ENCODE data around the gene TNFSF8. TPM values are rescaled to one million over a fixed set of nuclear protein-coding genes. Genes with fewer than 3 reads are reported as not detected.

Gene TNFSF8
- total and polyA plus RNA-seq, 9 of the 15 experiments (the other 6 are each of a cell fraction or from before 2014, with no cell fraction given) = 0.09 TPM; not detected in 8

DNA sequence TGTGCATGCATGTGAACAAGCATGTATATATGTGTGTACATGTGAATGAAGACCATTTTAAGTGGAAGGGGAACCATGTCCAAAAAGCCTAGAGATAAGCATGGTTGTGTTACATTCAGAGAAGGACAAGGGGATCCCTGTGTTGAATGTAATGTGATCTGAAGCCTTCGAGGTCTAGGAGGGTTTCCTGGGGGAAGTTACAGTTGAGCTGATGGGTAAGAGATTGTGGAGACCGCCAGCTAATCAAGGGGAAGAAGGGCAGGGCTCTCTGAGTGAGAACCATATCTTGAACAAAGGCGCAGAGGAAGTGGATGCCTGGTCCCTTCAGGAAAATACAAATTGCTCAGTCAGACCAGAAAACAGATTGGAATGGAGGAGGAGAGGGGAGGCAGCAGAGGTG lies 79.1 kb downstream of the TNFSF8 start (continued):
- TF ChIP-seq, protein P1, sequence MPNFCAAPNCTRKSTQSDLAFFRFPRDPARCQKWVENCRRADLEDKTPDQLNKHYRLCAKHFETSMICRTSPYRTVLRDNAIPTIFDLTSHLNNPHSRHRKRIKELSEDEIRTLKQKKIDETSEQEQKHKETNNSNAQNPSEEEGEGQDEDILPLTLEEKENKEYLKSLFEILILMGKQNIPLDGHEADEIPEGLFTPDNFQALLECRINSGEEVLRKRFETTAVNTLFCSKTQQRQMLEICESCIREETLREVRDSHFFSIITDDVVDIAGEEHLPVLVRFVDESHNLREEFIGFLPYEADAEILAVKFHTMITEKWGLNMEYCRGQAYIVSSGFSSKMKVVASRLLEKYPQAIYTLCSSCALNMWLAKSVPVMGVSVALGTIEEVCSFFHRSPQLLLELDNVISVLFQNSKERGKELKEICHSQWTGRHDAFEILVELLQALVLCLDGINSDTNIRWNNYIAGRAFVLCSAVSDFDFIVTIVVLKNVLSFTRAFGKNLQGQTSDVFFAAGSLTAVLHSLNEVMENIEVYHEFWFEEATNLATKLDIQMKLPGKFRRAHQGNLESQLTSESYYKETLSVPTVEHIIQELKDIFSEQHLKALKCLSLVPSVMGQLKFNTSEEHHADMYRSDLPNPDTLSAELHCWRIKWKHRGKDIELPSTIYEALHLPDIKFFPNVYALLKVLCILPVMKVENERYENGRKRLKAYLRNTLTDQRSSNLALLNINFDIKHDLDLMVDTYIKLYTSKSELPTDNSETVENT (CRISPR knock-in tag; IDR thresholded peaks at IDR 0.05) = no peak
- no peak for TF ChIP-seq ZNF79 (CRISPR knock-in tag; IDR thresholded peaks at IDR 0.05; ENCODE audit: low read depth)
- no peak for TF ChIP-seq ESRRA (IDR thresholded peaks at IDR 0.05; ENCODE audit: borderline replicate concordance, low read depth)
- no peak for TF ChIP-seq JUND (IDR thresholded peaks at IDR 0.05; ENCODE audit: borderline replicate concordance, low read depth, low read length)
- TF ChIP-seq JUND (tag; IDR thresholded peaks at IDR 0.05; ENCODE audit: borderline replicate concordance, low read depth, low read length) = no peak
- TF ChIP-seq ARNT (IDR thresholded peaks at IDR 0.05) = no peak
- TF ChIP-seq, protein P2, sequence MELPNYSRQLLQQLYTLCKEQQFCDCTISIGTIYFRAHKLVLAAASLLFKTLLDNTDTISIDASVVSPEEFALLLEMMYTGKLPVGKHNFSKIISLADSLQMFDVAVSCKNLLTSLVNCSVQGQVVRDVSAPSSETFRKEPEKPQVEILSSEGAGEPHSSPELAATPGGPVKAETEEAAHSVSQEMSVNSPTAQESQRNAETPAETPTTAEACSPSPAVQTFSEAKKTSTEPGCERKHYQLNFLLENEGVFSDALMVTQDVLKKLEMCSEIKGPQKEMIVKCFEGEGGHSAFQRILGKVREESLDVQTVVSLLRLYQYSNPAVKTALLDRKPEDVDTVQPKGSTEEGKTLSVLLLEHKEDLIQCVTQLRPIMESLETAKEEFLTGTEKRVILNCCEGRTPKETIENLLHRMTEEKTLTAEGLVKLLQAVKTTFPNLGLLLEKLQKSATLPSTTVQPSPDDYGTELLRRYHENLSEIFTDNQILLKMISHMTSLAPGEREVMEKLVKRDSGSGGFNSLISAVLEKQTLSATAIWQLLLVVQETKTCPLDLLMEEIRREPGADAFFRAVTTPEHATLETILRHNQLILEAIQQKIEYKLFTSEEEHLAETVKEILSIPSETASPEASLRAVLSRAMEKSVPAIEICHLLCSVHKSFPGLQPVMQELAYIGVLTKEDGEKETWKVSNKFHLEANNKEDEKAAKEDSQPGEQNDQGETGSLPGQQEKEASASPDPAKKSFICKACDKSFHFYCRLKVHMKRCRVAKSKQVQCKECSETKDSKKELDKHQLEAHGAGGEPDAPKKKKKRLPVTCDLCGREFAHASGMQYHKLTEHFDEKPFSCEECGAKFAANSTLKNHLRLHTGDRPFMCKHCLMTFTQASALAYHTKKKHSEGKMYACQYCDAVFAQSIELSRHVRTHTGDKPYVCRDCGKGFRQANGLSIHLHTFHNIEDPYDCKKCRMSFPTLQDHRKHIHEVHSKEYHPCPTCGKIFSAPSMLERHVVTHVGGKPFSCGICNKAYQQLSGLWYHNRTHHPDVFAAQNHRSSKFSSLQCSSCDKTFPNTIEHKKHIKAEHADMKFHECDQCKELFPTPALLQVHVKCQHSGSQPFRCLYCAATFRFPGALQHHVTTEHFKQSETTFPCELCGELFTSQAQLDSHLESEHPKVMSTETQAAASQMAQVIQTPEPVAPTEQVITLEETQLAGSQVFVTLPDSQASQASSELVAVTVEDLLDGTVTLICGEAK (IDR thresholded peaks at IDR 0.05) = no peak
- TF ChIP-seq, protein P2 (CRISPR knock-in tag; IDR thresholded peaks at IDR 0.05) = no peak

Other genes starting within 250 kb of the TNFSF8 start
- not detected in 2 replicates for gene TEX48, start 248.4 kb downstream of the TNFSF8 start, total RNA-seq (2014; rRNA removed)
- gene TEX48, start 248.4 kb downstream of the TNFSF8 start, total RNA-seq (2014; rRNA removed; fragmentation: Illumina TruSeq; extraction: Trizol) = not detected in 2 replicates
- gene TEX48, start 248.4 kb downstream of the TNFSF8 start, total RNA-seq (2015; rRNA removed; fragmentation: Illumina TruSeq; extraction: Trizol) = not detected in 2 replicates
- gene TEX48, start 248.4 kb downstream of the TNFSF8 start, total RNA-seq (2021) = not detected in 2 replicates
- gene TEX48, start 248.4 kb downstream of the TNFSF8 start, polyA plus RNA-seq (2011; rRNA removed) = not detected in 2 replicates
- gene TEX48, start 248.4 kb downstream of the TNFSF8 start, polyA plus RNA-seq (2014; fragmentation: Illumina TruSeq; extraction: Trizol) = not detected in 2 replicates
- not detected for gene TEX48, start 248.4 kb downstream of the TNFSF8 start, polyA plus RNA-seq (2014; fragmentation: Nextera tagmentation; extraction: Ambion mirVana)
- not detected in 2 replicates for gene TEX48, start 248.4 kb downstream of the TNFSF8 start, polyA plus RNA-seq (2014; rRNA removed)
- not detected in 2 replicates for gene TNFSF15, start 124.6 kb downstream of the TNFSF8 start, total RNA-seq (2014; rRNA removed)
- not detected in 2 replicates for gene TNFSF15, start 124.6 kb downstream of the TNFSF8 start, total RNA-seq (2014; rRNA removed; fragmentation: Illumina TruSeq; extraction: Trizol)
- gene TNFSF15, start 124.6 kb downstream of the TNFSF8 start, total RNA-seq (2015; rRNA removed; fragmentation: Illumina TruSeq; extraction: Trizol) = not detected in 2 replicates
- gene TNFSF15, start 124.6 kb downstream of the TNFSF8 start, total RNA-seq (2021) = not detected in 2 replicates
- gene TNFSF15, start 124.6 kb downstream of the TNFSF8 start, polyA plus RNA-seq (2011; rRNA removed) = not detected in 2 replicates
- gene TNFSF15, start 124.6 kb downstream of the TNFSF8 start, polyA plus RNA-seq (2014; fragmentation: Illumina TruSeq; extraction: Trizol) = not detected in 2 replicates
- gene TNFSF15, start 124.6 kb downstream of the TNFSF8 start, polyA plus RNA-seq (2014; fragmentation: Nextera tagmentation; extraction: Ambion mirVana) = not detected
- not detected in 2 replicates for gene TNFSF15, start 124.6 kb downstream of the TNFSF8 start, polyA plus RNA-seq (2014; rRNA removed)
- gene TNC, start 187.6 kb upstream of the TNFSF8 start, total RNA-seq (2014; rRNA removed) = under 0.01 TPM in 1 of 2 replicates, not detected in the other
- not detected in 2 replicates for gene TNC, start 187.6 kb upstream of the TNFSF8 start, total RNA-seq (2014; rRNA removed; fragmentation: Illumina TruSeq; extraction: Trizol)
- not detected in 2 replicates for gene TNC, start 187.6 kb upstream of the TNFSF8 start, total RNA-seq (2015; rRNA removed; fragmentation: Illumina TruSeq; extraction: Trizol)
- 0.16 and 0.29 TPM in 2 replicates for gene TNC, start 187.6 kb upstream of the TNFSF8 start, total RNA-seq (2021)
- not detected in 2 replicates for gene TNC, start 187.6 kb upstream of the TNFSF8 start, polyA plus RNA-seq (2011; rRNA removed)
- not detected in 2 replicates for gene TNC, start 187.6 kb upstream of the TNFSF8 start, polyA plus RNA-seq (2014; fragmentation: Illumina TruSeq; extraction: Trizol)
- not detected for gene TNC, start 187.6 kb upstream of the TNFSF8 start, polyA plus RNA-seq (2014; fragmentation: Nextera tagmentation; extraction: Ambion mirVana)
- not detected in 2 replicates for gene TNC, start 187.6 kb upstream of the TNFSF8 start, polyA plus RNA-seq (2014; rRNA removed)